K562 (cell line): ENCODE data around the gene PPP1R37. TPM values are rescaled to one million over a fixed set of nuclear protein-coding genes. Genes with fewer than 3 reads are reported as not detected.

Experiments used
- ATAC-seq: fragments of 200-7000 bp; cut with Tn5 transposase; 3 replicates; pipeline ENCODE4 v1.9.1; 2020; ENCODE audit warnings: moderate library complexity
- BruUV-seq: library from RNA; stranded (reverse); fragments of 400-500 nt; replicated peaks from 2 replicates; lab custom pipeline; 2021; lab: Mats Ljungman, UMichigan
- CTCF ChIA-PET: fragments of 300-600 bp; formaldehyde crosslinking; extraction: SDS; loops from one replicate; lab custom pipeline; 2021; ENCODE audit warnings: low intra/inter-chr PET ratio; lab: Yijun Ruan, JAX
- POLR2A ChIA-PET: fragments of 300-600, 350-650 bp; sonication (Branson Sonifier 250); formaldehyde crosslinking; extraction: SDS; loops from one replicate; lab custom pipeline; 2021; ENCODE audit warnings: antibody characterized with exemption, inconsistent platforms; lab: Yijun Ruan, JAX
- DNase-seq, 4 experiments: peaks; one replicate each; pipeline versions ENCODE4 v3.0.0 to v3.0.0-alpha.2; 2011 to 2018; ENCODE audit warnings: low spot score in 3 of 4, mixed read lengths in 3 of 4; ENCODE audit errors: extremely low read depth in 1 of 4
- FAIRE-seq: peaks from 2 replicates; lab custom pipeline; 2011; peaks lifted over from hg19 to GRCh38; lab: Jason Lieb, UNC
- H2AFZ ChIP-seq: 2 replicates; pipeline ENCODE4 v1.6.0; 2011; ENCODE audit warnings: low read depth, low read length, control low read depth, inconsistent platforms
- H3K27ac ChIP-seq: fragments of 200-600 bp; 3 replicates; pipeline ENCODE4 v1.8.0; 2011; ENCODE audit warnings: low read depth, mild to moderate bottlenecking, control low read depth, inconsistent platforms, low read length, moderate library complexity, mixed read lengths; ENCODE audit errors: extremely low read depth
- H3K27me3 ChIP-seq, 2 experiments: fragments of 300-600 bp in 1 of 2; 2 replicates in 1 of 2; 3 replicates in 1 of 2; pipeline versions ENCODE4 v1.6.0 to v1.8.0; 2011; ENCODE audit warnings: inconsistent platforms in 2 of 2, low read length in 2 of 2, mild to moderate bottlenecking in 1 of 2, mixed read lengths in 1 of 2, moderate library complexity in 1 of 2; ENCODE audit not compliant: control insufficient read depth in 2 of 2, insufficient read depth in 2 of 2
- H3K36me3 ChIP-seq: fragments of 300-600 bp; 3 replicates; pipeline ENCODE4 v1.8.0; 2011; ENCODE audit warnings: mild to moderate bottlenecking, low read length, inconsistent platforms; ENCODE audit not compliant: control insufficient read depth, insufficient read depth
- H3K4me1 ChIP-seq, 2 experiments: fragments of 200-600 bp in 1 of 2; replicated peaks in 1 of 2; 2 replicates in 1 of 2; 3 replicates in 1 of 2; pipeline versions ENCODE4 v1.5.1 to v1.8.0; 2011; ENCODE audit warnings: inconsistent platforms in 2 of 2, low read length in 2 of 2, mild to moderate bottlenecking in 1 of 2, mixed read lengths in 1 of 2, moderate library complexity in 1 of 2; ENCODE audit not compliant: control insufficient read depth in 2 of 2, insufficient read depth in 2 of 2
- H3K4me2 ChIP-seq: 2 replicates; pipeline ENCODE4 v1.6.1; 2011; ENCODE audit warnings: low read length, control low read depth, inconsistent platforms, mixed read lengths; ENCODE audit not compliant: insufficient read depth
- H3K4me3 ChIP-seq: fragments of 200-600 bp; sonication (generic), shearing (Covaris generic); 2 replicates; pipeline ENCODE4 v1.5.1; 2016; ENCODE audit warnings: control low read depth, inconsistent platforms
- H3K79me2 ChIP-seq: fragments of 200-600 bp; 3 replicates; pipeline ENCODE4 v1.8.0; 2011; ENCODE audit warnings: low read length, inconsistent platforms; ENCODE audit not compliant: control insufficient read depth, insufficient read depth
- H3K9ac ChIP-seq, 2 experiments: 2 replicates each; pipeline versions ENCODE4 v1.6.0 to v1.6.1; 2011; ENCODE audit warnings: low read depth in 2 of 2, low read length in 2 of 2, control low read depth in 1 of 2, inconsistent platforms in 1 of 2, mild to moderate bottlenecking in 1 of 2, mixed read lengths in 1 of 2; ENCODE audit not compliant: insufficient read depth in 1 of 2
- H3K9me1 ChIP-seq: one replicate; pipeline ENCODE4 v1.6.0; 2011; ENCODE audit warnings: inconsistent platforms, mild to moderate bottlenecking, low read length, moderate library complexity; ENCODE audit not compliant: control insufficient read depth, insufficient read depth
- H3K9me3 ChIP-seq: replicated peaks from 2 replicates; pipeline ENCODE4 v1.5.1; 2011; ENCODE audit warnings: low read depth, low read length, inconsistent platforms; ENCODE audit not compliant: control insufficient read depth, insufficient read depth
- H4K20me1 ChIP-seq: replicated peaks from 2 replicates; pipeline ENCODE4 v1.6.1; 2011; ENCODE audit warnings: low read length, inconsistent platforms, mixed read lengths; ENCODE audit not compliant: control insufficient read depth, insufficient read depth
- CHD1 ChIP-seq: fragments of 200-600 bp; sonication (generic); IDR thresholded peaks from one replicate; pipeline ENCODE4 v1.6.1; 2012; ENCODE audit warnings: mild to moderate bottlenecking, moderate library complexity, low read length, inconsistent platforms
- COPS2 ChIP-seq: fragments of 450-650 bp; conservative IDR thresholded peaks from 2 replicates; pipeline ENCODE4 v1.6.1; 2016; ENCODE audit warnings: mild to moderate bottlenecking, moderate library complexity
- ETS1 ChIP-seq: conservative IDR thresholded peaks from 2 replicates; pipeline ENCODE4 v1.6.1; 2011; ENCODE audit warnings: low read depth, mild to moderate bottlenecking, low read length; ENCODE audit not compliant: control insufficient read depth
- FOS ChIP-seq: IDR thresholded peaks from 3 replicates; pipeline ENCODE4 v1.6.1; 2011; ENCODE audit not compliant: insufficient read length; ENCODE audit errors: extremely low read depth
- L3MBTL2 ChIP-seq: fragments of 450-650 bp; IDR thresholded peaks from 2 replicates; pipeline ENCODE4 v1.6.1; 2016; ENCODE audit warnings: mild to moderate bottlenecking, moderate library complexity
- MAX ChIP-seq: sonication (generic); formaldehyde crosslinking; IDR thresholded peaks from 2 replicates; pipeline ENCODE4 v1.9.0; 2022; ENCODE audit warnings: mild to moderate bottlenecking, missing genetic modification reagents
- MTA2 ChIP-seq: fragments of 450-650 bp; IDR thresholded peaks from 2 replicates; pipeline ENCODE4 v1.6.1; 2016; ENCODE audit warnings: low read depth
- TFAM ChIP-seq: fragments of 250-450 bp; sonication (Bioruptor Pico); conservative IDR thresholded peaks from 2 replicates; pipeline ENCODE4 v1.5.0; 2021; ENCODE audit warnings: mild to moderate bottlenecking, moderate library complexity
- ZKSCAN8 ChIP-seq: fragments of 200-800 bp; sonication (Bioruptor generic); IDR thresholded peaks from 2 replicates; pipeline ENCODE4 v1.6.1; 2016; ENCODE audit warnings: missing genetic modification characterization, missing compliant biosample characterization
- ZNF407 ChIP-seq: fragments of 450-650 bp; IDR thresholded peaks from 2 replicates; pipeline ENCODE4 v1.6.1; 2016; ENCODE audit warnings: low read depth
- ZNF511 ChIP-seq: sonication (generic); formaldehyde crosslinking; IDR thresholded peaks from 2 replicates; pipeline ENCODE4 v1.8.0; 2022; ENCODE audit warnings: mild to moderate bottlenecking, missing genetic modification reagents
- WGBS: fragments of 100-300 bp; shearing (Covaris generic); methylation state at CpG from one replicate; pipeline ENCODE4 v1.1.6; 2016; ENCODE audit warnings: low coverage, mixed read lengths; ENCODE audit not compliant: insufficient coverage; ENCODE audit errors: missing lambda C conversion rate; 5-methylcytosine and 5-hydroxymethylcytosine counted together
- in situ Hi-C: fragments of 300-500 bp; cut with MboI; formaldehyde crosslinking; loops from 4 replicates; pipeline ENCODE4 v1.15.0; 2018; ENCODE audit warnings: inconsistent platforms, mixed read lengths
- intact Hi-C: fragments of 100-400 bp; cut with micrococcal nuclease; formaldehyde crosslinking; loops from 2 replicates; pipeline ENCODE4 v1.14.2; 2022
- polyA plus RNA-seq, 8 experiments: library from polyadenylated mRNA; depleted of rRNA in 4 of 8; stranded (reverse) in 5 of 8; unstranded in 3 of 8; fragments of >200 nt; fragmentation: Nextera tagmentation in 2 of 8; fragmentation: Illumina TruSeq in 1 of 8; extraction: Ambion mirVana in 2 of 8; extraction: Trizol in 1 of 8; gene quantifications; 2 replicates each; pipeline versions ENCODE4 v1.2.1 to v1.2.3, GENCODE V29; 2011 to 2014; ENCODE audit warnings: inconsistent platforms in 1 of 8, missing spikeins in 1 of 8
- total RNA-seq, 7 experiments: library from RNA; depleted of rRNA in 6 of 7; stranded (reverse); fragments of >200 nt in 6 of 7; fragmentation: Illumina TruSeq in 2 of 7; extraction: Trizol in 2 of 7; gene quantifications; 2 replicates each; pipeline versions ENCODE4 v1.2.1 to v1.2.3, GENCODE V29; 2011 to 2021; ENCODE audit warnings: low replicate concordance in 1 of 7

The PPP1R37 gene
- total and polyA plus RNA-seq, 9 of the 15 experiments (the other 6 are each of a cell fraction or from before 2014, with no cell fraction given) = 0.04 to 20.3 (median 7.3) TPM

- Histone ChIP-seq H3K36me3 (peaks cover 78% of the 10 kb centered on the region; the same call in 2 of the 3 replicates), H3K9me3 (no peaks in the 10 kb centered on the region), H3K9me1 (no peaks in the 10 kb centered on the region), H2AFZ (no peak overlapping the region), H3K27ac (no peak overlapping the region), H3K4me2 (no peak overlapping the region), H3K9ac (no peak overlapping the region), H3K27me3 (no peaks in the 10 kb centered on the region), H3K4me3 (no peak overlapping the region), H3K79me2 (0 out of 3 replicates have a peak, but pooled peaks cover 4% of the 10 kb centered on the region), H3K4me1 (peaks cover 0 to 26% of the 10 kb centered on the region in 2 experiments; a peak in 2 of 5 replicates), H4K20me1 (peaks cover 4% of the 10 kb centered on the region; the same call in 1 of the 2 replicates)
- ChIA-PET CTCF (no interaction called here), POLR2A (interaction anchor here (0.6 to 1.2 kb wide), 5 partner anchors 13 to 327 kb away, joined by 3 to 6 read pairs (median 3); partner anchors contain the start of genes CLASRP and NKPD1)
- no peak for DNase-seq
- no TSS peak for BruUV-seq
- 97% methylated on average over 17 of the region's 38 CpGs for WGBS
- ATAC-seq = no peak
- no peak for FAIRE-seq
- intact Hi-C loops (no loop called here), in situ Hi-C loops (no loop called here)
- TF ChIP-seq ZNF511 (CRISPR knock-in tag) = no peak
- no peak for TF ChIP-seq MTA2
- TF ChIP-seq CHD1 = no peak
- no peak for TF ChIP-seq ZKSCAN8 (CRISPR knock-in tag)
- TF ChIP-seq L3MBTL2 = no peak
- TF ChIP-seq ZNF407 = no peak
- TF ChIP-seq MAX (CRISPR knock-in tag) = no peak
- no peak for TF ChIP-seq COPS2
- no peak for TF ChIP-seq FOS
- no peak for TF ChIP-seq ETS1
- TF ChIP-seq TFAM (CRISPR knock-in tag) = no peak
Observed at GRCh38 chr19:45066921-45067661, 25.9 kb upstream of the PPP1R37 start.
